H1 (cell line): Measurements from ENCODE around the gene FOXN1. TPM values are rescaled to one million over a fixed set of nuclear protein-coding genes. Genes with fewer than 3 reads are reported as not detected.

Source experiments
- CHD7 ChIP-seq: fragments of 300-600 bp; sonication (generic); IDR thresholded peaks from 2 replicates; pipeline ENCODE4 v1.7.1; 2012; ENCODE audit warnings: low read length, moderate library complexity, mild to moderate bottlenecking, inconsistent platforms; ENCODE audit not compliant: insufficient replicate concordance
- KDM1A ChIP-seq: fragments of 200-600, 300-600 bp; sonication (generic); IDR thresholded peaks from 2 replicates; pipeline ENCODE4 v1.7.1; 2016; ENCODE audit warnings: mild to moderate bottlenecking, low read length, borderline replicate concordance
- NANOG ChIP-seq: IDR thresholded peaks from 2 replicates; pipeline ENCODE4 v1.6.1; 2011; ENCODE audit warnings: low read length, low read depth, mild to moderate bottlenecking, inconsistent platforms; ENCODE audit not compliant: insufficient read depth, poor library complexity, severe bottlenecking
- POLR2AphosphoS5 ChIP-seq: IDR thresholded peaks from 2 replicates; pipeline ENCODE4 v1.6.1; 2011; ENCODE audit warnings: low read depth, low read length
- RXRA ChIP-seq: IDR thresholded peaks from 2 replicates; pipeline ENCODE4 v1.6.1; 2011; ENCODE audit warnings: low read depth, mild to moderate bottlenecking, low read length, moderate library complexity; ENCODE audit not compliant: insufficient read depth
- SUZ12 ChIP-seq: fragments of 200-600 bp; sonication (generic); IDR thresholded peaks from 2 replicates; pipeline ENCODE4 v1.6.1; 2012; ENCODE audit warnings: mild to moderate bottlenecking, inconsistent platforms, low read length, moderate library complexity, mixed read lengths
- ZNF274 ChIP-seq: IDR thresholded peaks from 2 replicates; pipeline ENCODE4 v1.7.0; 2012; ENCODE audit warnings: low read length, borderline replicate concordance; ENCODE audit errors: extremely low read depth
- polyA plus RNA-seq, 7 experiments: library from polyadenylated mRNA; depleted of rRNA in 3 of 7; stranded (reverse) in 5 of 7; unstranded in 2 of 7; fragments of >200 nt in 5 of 7; fragments of 200-250 nt in 2 of 7; gene quantifications; 1 replicate in 5 of 7; 2 replicates in 1 of 7; 4 replicates in 1 of 7; pipeline versions ENCODE4 v1.2.1 to v1.2.3, GENCODE V29; 2011 to 2013; ENCODE audit warnings: missing spikeins in 2 of 7, mixed read lengths in 2 of 7
- total RNA-seq: library from RNA; stranded (reverse); fragmentation: NEBNext Ultra II Directional; extraction: Animal tissue kit (Norgen Biotek cat#: 25700); gene quantifications from 2 replicates; pipeline ENCODE4 v1.2.1, GENCODE V29; 2021

Gene FOXN1
- total and polyA plus RNA-seq, 2 of the 8 experiments (the other 6 are each of a cell fraction or from before 2014, with no cell fraction given): not detected

- no peak for TF ChIP-seq CHD7
- TF ChIP-seq POLR2AphosphoS5: no peak
- no peak for TF ChIP-seq NANOG
- no peak for TF ChIP-seq RXRA
- no peak for TF ChIP-seq SUZ12
- no peak for TF ChIP-seq KDM1A
- no peak for TF ChIP-seq ZNF274
These were observed 66.3 kb downstream of the FOXN1 start (continued) for GRCh38 chr17:28572259-28573039.
